GM18499 (cell line): ENCODE data around the gene SLC10A3.

ENCODE experiments used
- ATAC-seq: cut with Tn5 transposase; IDR thresholded peaks from one replicate; pipeline ENCODE4 v1.9.1; 2021; ENCODE audit warnings: moderate number of reproducible peaks; ENCODE audit not compliant: insufficient read depth, unreplicated experiment

Gene SLC10A3, protein sequence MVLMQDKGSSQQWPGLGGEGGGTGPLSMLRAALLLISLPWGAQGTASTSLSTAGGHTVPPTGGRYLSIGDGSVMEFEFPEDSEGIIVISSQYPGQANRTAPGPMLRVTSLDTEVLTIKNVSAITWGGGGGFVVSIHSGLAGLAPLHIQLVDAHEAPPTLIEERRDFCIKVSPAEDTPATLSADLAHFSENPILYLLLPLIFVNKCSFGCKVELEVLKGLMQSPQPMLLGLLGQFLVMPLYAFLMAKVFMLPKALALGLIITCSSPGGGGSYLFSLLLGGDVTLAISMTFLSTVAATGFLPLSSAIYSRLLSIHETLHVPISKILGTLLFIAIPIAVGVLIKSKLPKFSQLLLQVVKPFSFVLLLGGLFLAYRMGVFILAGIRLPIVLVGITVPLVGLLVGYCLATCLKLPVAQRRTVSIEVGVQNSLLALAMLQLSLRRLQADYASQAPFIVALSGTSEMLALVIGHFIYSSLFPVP

DNA sequence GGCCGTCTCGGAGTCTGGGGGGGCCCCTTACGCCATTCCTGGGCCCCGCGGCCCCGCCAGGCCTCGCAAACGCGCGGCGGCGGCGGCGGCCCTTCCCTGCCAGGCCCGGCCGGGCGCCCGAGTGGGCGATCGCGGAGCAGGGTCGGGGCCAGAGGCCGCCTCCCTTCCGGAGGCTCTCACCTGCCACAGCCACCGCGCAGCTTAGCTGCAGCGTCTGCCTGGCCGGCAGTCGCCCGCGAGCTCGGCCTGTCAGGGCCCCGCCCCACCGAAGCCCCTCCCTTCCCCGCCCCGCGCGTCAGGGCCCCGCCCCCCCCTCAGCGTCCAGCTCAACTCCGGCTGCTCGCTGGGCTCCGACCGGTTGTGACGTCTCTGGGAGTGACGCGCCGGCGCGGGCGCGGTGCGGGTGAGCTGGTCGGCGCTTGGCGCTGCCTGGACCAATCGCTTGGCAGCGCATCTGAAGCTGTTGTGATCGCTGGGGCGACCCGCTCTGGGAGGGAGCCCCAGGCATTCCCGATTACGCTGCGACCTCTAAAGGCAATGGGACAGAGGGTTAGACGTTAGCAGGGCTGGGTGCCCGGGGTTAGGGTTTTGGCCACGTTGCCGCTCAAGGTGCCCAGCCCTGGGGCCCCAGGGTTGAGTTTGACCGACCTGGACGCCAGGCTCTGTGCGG, at the start of gene SLC10A3:
SLC10A3 (minus strand) TSS at position 216 of the 670 bp plus-strand sequence. CDS start 1,689 bp downstream, outside the sequence.
- peak; percentile 49 for ATAC-seq

DNA sequence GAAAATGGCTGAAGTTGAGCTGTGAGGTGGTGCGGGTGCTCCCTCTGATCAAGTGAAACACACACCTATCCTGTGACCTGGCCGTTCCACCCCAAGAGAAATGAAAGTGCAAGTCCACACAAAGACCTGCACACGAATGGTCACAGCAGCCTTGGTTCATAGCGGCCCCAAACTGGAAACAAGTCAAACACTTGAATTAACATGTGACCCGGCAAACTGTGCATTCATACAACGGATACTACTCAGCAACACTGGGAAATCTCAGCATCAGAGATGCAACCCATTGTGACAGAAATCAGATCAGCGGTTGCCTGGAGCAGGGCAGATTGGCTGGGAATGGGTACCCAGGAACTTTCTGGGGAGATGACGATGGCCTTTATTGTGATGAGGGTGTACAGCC, 48.6 kb upstream of the SLC10A3 start:
- no peak for ATAC-seq

DNA sequence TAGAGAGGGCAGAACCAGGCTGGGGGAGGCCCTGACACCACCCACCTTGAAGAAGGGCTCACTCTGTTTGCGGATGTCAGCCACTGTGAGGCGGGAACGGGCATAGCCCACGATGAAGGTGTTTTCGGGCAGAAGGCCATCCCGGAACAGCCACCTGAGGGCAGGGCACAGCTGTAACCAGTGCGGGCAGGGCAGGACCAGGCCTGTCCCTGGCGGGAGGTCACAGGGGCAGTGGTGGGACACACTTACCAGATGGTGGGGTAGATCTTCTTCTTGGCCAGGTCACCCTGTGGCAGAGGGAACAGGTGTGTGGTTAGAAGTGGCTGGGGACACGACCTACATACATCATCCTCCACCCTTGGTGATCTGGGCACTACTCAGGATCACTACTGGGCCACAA, 45.5 kb upstream of the SLC10A3 start:
- ATAC-seq: no peak

DNA sequence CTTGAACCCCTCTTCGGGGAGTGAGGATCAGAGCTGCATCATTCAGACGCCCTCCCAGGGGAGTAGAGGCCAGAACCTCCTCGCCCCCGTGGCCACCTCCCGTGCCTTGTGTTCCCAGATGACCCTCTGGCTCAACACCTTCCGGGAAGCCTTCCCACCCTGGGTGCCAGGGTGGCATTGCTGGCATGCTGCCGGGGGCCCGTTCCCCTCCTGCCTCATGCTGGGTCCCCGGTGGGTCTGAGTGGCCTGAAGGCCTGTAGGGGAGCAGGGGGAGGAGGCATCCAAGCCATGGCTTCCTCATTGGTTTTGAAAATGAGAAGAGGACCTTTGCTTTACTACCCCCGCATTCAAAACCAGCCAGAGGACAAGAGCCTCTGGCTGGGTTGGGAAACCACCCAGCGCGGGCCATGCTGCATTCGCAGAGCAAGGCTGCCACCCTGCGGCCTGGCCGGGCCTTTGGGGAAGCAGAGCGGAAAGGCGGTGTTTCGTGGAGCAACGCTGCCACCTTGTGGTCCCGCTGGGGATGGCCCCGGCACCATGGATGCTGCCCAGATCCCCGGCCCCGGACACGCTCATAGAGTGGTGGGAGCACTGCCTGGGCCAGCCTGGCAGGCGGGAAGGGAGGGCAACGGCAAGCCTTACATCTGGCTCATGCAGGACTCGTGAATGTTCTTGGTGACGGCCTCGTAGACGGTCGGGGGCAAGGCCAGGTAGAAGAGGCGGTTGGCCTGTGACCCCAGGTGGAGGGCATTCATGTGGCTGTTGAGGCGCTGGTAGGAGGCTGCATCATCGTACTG, 44.3 kb upstream of the SLC10A3 start:
- ATAC-seq: peak; percentile 81

DNA sequence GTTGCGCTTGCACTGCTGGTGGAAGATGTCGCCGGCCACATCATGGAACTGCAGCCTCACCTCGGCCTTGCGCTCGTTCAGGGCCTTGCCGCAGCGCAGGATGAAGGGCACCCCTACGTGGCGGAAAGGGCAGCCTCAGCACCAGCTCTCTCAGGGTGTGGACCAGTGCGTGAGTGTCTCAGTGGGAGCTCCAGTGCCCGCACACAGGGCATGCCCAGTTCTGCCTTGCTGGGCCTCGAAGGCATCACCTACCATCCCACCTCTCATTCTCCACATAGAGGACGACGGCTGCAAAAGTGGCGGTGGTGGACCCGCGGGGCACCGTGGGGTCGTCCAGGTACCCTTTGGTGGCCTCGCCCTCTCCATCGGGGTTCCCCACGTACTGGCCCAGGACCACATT, 42.3 kb upstream of the SLC10A3 start:
- ATAC-seq: no peak

DNA sequence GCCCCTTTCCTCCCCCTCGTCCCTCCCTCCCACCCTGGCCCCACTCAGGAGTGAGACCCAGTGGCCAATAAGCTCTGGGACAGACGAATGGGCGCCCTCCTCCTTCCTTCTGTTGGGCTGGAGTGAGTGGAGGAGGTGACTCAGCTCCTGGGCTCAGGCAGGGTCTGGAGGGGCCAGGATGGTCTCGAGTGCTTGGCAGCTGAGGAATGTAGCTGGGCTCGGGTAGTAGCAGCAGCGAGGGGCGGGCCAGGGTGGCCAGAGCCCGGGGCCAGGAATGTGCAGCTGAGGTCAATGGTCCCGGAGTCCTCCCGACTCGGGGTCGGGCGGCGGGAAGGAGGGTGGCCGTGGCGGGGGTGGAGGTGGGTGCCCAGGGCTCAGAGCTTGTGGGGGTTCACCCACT, 41.2 kb upstream of the SLC10A3 start:
- no peak for ATAC-seq

DNA sequence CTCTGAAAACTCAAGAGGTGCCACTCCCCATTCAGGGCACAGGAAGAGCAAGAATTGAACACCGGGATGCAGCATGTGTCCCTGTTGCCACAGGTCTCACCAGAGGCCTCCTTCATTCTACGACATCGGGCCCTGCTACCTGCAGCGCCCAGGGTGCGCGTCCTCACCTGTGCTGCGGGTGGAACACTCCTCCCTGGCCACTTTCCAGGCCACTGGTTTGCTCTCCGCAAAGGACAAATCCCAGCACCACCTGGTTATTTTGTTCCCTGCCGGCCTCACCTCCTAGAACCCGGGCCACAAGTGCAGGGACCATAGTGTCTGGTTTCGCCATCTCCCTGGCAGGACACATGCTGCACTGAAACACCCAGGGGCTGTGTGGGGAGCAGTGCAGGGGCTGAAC, 39.9 kb upstream of the SLC10A3 start:
- ATAC-seq: no peak

DNA sequence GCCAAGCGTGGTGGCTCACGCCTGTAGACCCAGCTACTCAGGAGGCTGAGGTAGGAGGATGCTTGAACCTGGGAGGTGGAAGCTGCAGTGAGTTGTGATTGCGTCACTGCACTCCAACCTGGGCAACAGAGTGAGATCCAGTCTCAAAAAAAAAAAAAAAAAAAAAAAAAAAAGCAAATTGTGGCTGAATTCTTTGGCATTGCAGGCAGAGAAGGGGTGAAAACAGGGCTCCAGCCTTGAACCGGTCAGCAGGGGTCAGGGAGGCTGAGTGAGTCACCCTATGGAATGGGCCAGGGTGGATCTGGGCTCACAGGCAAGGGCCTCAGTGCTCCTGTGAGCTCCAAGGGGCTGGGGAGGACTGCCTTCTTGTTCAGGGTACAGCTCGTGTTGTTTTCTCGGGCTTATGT, 38.8 kb upstream of the SLC10A3 start:
- ATAC-seq: no peak

DNA sequence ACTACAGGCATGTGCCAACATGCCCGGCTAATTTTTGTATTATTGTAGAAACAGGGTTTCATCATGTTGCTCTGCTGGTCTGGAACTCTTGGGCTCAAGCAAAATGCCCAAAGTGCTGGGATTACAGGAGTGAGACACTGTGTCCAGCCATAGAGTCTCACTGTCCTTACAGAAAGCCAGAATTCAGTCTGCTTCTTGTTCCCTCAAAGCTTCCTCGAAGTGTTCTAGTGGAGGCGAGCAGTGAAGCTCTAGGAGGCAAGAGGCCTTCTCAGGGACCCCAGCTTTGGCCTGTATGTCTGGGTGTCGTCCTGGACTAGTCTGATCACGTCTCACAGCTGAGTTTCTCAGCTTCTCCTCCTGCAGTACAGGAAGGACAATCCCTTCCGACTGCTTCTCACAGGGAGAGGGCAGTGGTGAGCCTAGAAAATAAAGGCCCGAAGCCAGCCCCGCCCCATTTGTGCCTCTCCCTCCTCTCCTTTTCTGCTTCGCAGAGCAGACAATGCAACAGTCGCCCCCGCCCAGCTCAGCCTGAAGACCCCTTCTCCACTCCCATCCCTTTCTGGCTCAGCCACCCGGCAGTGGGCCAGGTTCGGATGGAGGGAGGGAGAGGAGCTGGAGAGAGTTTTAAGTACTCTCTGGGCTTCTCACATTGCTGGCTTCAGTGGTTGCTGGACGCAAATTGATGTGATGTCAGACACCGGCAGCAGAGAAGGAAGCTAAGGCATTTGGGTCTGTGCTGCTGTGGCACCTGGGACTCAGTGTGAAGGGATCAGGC, 36.7 kb upstream of the SLC10A3 start:
- ATAC-seq: no peak

DNA sequence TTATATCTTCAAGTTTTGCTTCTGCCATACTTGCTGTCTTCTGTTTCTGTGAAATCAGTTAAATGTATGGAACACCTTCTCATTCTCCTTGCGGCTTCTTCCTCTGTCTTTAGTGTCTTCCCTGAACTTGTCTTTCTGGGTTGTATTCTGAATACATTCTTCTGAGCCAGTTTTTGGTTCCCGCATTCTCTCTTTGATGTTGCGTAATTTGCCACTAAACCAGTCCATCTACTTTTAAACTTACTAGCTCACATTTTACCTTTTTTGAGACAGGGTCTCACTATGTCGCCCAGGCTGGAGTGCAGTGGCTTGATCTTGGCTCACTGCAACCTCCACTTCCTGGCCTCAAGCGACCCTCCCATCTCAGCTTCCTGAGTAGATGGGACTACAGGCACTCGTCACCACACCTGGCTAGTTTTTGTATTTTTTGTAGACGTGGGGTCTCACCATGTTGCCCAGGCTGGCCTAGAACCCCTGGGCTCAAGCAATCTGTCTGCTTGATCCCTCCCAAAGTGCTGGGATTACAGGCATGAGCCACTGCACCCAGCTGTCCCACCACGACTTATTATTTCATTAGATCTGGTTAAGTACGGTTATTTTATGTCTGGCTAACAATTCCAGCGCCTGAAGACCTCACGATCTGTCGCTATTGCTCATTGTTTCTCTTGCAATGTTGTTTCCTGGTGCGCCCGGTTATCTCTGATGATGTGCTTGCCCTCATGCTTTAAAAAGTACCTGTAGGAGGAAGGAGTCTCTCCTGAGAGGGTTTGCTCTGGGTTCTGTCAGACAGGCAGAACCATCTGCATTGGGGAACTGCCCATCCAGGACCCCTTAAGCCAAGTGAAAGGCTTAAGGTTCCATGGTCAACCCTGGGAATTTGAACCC, 35.4 kb upstream of the SLC10A3 start:
- no peak for ATAC-seq

DNA sequence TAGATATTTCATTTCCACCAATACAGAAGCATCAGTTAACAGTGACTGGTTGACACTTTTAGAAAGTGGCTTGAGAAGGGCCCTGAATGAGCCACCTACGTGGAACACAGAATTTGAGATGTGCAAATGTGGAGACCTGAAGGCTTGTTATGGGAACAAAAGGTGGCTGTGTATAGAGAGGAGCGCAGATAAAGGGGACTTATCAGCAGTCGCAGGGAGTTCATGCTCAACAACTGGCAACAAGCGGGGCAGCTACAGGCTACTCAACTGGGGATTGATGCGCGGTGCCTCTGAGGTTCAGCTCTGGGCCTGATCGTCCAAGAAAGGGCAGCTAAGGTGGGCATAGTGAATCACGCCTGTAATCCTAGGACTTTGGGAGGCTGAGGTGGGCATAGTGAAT, 29.0 kb upstream of the SLC10A3 start:
- ATAC-seq: no peak

DNA sequence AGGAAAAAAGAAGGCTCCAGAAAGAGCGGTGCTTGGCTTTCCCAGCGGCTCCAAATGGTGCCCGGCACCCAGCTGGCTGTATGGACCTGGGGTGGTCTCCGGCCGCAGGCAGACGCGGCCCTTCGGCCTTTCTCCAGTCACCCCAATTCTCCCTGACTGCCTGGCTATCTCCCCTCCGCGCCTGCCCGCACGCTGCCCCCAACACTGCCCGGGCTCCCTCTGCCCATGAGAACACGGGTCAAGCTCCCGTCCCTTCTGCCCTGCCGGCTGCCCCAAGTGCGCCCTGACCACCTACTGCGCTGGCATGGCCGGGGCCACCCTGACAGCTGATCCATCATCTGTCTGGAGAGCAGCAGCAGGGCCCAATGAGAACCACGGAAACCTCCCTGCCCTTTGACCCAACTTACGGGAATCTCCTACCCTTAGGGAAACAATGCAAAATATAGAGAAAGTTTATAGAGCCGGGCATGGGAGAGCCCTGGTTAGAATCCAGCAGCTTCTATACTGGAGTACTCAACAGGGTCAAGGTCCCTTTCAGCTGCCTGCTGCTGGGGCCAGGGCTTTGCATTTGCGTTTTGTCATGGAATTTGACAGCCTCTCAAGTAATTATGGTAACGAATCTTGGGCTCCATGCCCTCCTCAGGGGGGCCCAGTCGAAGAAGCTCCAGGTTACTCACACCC, 26.8 kb upstream of the SLC10A3 start:
- no peak for ATAC-seq

DNA sequence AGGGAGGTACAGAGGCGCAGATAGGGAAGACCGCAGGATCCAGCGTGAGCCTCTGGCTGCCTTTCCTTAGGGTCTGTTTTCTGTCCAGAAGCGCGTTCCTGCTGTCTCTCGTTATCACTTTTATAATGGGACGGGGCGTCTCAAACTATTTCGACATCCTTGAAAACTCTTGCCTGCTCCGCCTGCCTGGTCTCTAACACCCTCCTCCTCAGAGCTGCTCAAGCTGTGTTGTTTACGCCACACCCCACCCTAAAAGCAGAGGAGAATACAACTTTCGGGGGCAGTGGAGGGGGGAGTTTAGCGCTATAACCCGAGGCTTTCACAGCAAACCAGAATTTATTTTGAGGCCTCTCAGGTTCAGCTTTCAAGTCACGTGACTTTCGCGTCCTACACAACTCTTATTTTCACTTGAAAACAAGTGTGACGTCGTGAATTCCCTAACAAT, 26.2 kb upstream of the SLC10A3 start:
- no peak for ATAC-seq

DNA sequence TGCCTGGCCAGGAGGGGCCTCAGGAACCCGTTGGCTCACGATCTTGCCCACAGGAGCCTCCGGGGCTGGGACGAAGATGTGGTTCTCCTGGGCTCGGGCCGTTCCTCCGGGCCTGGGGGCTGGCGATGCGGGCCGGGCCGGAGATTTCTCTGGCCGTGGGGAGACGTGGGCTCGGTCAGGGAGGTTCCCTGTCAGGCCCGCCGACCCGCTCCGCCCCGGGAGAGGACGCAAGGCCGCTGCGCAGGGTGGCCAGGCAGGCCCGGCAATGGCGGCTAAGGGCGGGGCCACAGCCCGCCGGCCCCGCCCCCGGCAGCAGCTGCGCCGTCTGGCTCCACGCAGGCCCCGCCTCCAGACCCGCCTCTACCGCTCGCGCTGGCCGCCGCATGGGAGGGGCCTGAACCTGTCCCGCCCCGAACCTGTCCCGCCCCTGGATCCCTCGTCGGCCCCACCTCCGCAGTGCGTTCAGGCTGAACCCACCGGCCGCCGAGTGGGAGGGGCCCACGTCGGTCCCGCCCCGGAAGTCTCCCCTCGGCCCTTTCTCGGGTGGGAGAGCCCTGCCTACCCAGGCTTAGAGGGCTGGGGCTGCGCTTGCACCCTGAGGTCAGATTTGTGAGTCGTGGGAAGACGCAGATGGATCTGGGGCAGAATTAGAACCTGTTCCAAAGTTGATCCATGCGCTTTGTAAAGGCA, 25.7 kb upstream of the SLC10A3 start, which contains the start of gene FAM3A:
FAM3A (minus strand) TSS at position 267 of the 690 bp plus-strand sequence. CDS start 460 bp downstream, outside the sequence.
- peak; percentile 55 for ATAC-seq

DNA sequence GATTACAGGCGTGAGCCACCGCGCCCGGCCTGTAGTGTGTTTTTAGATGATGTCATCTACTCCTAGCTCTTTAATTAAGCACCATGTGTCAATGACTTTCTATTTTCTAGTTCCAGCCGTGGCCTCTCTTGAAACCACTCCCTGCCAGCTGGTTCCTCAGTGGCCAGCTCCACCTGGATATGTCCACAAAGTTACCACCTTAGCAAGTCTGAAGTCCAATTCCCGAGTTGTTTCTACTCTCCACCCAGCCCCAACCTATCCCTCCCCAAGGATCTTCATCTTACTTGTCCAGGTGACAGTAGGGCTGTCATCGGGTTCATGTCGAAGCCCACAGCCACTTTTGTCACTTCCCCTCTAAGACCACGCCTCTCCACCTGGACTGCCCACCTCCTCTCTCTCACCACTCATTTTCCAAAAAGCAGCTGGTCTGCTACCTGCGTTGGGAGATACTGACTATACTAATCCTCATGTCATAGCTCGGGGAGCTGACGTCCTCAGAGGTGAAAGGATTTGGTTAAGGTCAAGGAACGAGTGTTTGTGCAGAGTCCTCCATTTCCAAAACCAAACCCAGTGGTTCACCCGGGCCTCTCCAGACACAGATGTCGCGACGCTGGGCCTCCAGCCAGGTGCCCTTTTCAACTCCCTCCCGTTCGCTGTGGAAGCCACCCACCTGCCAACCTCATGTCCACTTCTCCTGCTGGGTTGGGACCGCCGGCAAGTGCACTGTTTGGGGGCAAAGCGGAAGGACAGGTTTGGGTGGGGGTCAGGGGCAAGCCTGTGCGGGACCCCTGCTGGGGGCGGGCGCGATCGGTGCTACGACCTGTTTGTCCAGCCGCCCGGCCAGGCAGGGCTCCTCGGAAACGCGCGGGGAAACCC, 24.9 kb upstream of the SLC10A3 start:
- no peak for ATAC-seq

DNA sequence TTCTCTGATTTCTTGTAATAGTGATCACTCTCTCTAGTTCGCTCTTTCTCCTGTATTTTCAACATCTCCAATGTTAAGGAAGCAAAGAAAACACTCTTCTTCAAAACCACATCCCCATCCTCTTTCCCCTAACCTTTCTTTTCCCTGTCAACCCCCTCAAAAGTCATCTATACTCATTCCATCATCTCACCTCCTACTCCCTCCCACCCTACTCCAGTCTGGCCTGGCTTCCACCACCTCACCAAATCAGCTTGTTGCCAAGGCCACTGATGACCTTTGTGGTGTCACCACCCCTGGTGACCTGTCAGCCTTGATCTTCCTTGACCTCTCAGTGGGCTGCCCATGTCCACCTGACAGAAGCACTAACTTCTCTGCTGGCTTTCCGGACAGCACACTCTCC, 23.3 kb upstream of the SLC10A3 start:
- no peak for ATAC-seq
